Left ventricle myocardium inferior (tissue), 1 donor: Measurements from ENCODE around the gene RSPH1. TPM values are rescaled to one million over a fixed set of nuclear protein-coding genes. Genes with fewer than 3 reads are reported as not detected.

Experiments
- DNase-seq: peaks from one replicate; pipeline ENCODE4 v3.0.0-alpha.2; 2020
- H3K27ac ChIP-seq: fragments of 200-600 bp; replicated peaks from 2 replicates; pipeline ENCODE4 v1.8.0; 2021
- H3K27me3 ChIP-seq: fragments of 200-600 bp; 2 replicates; pipeline ENCODE4 v1.8.0; 2021; ENCODE audit warnings: low read depth
- H3K36me3 ChIP-seq: fragments of 200-600 bp; 2 replicates; pipeline ENCODE4 v1.8.0; 2021
- H3K4me1 ChIP-seq: fragments of 200-600 bp; 2 replicates; pipeline ENCODE4 v1.8.0; 2021
- H3K4me3 ChIP-seq: fragments of 200-600 bp; 2 replicates; pipeline ENCODE4 v1.8.0; 2021; ENCODE audit warnings: mild to moderate bottlenecking, moderate library complexity
- H3K9me3 ChIP-seq: fragments of 200-600 bp; replicated peaks from 2 replicates; pipeline ENCODE4 v1.8.0; 2021
- intact Hi-C: fragments of 100-400 bp; cut with micrococcal nuclease; formaldehyde crosslinking; loops from one replicate; pipeline ENCODE4 v1.11.0; 2022
- total RNA-seq: library from RNA; stranded (reverse); fragmentation: NEBNext Ultra II Directional; extraction: Animal tissue kit (Norgen Biotek cat#: 25700); gene quantifications from one replicate; pipeline ENCODE4 v1.2.1, GENCODE V29; 2021
- TF ChIP-seq, protein P1 (sequence below): fragments of 200-600 bp; IDR thresholded peaks from 2 replicates; pipeline ENCODE4 v1.8.0; 2021; ENCODE audit warnings: antibody characterized with exemption, mild to moderate bottlenecking, borderline replicate concordance
- donor health status: DM: no; HTN: yes; CAD: no; lungs with severe emphysema.

RSPH1 gene
- total RNA-seq, 1 donor from 2014 or later, result not detected

DNA sequence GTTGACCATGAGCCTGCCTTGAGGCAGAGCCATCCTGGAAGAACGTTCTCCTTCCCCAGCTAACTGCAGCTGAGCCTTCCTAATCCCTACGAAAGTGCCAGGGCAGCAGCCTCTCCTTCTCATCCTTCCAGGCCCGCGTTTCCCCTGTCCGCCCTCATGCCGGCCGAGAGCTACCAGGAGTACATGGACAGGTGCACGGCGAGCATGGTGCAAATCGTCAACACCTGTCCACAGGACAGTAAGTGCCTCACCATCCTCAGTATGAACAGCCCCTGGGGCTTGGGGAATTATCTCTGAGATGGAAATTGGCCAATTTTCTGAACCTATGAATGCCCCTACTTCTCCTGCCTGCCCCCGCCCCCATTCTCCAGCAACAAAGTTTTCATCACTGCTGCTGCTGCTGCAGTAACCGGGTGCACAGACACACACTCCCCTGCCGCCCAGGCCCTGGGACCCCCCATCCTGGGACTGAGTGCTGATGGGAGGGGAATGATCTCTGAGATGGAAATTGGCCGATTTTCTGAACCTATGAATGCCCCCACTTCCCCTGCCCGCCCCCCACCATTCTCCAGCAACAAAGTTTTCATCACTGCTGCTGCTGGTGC is 52.7 kb downstream of the RSPH1 start:
- Histone ChIP-seq H3K4me1 (no peaks in the 10 kb centered on the region), H3K27me3 (peaks cover 50% of the 10 kb centered on the region), H3K27ac (no peak overlapping the region), H3K9me3 (no peaks in the 10 kb centered on the region), H3K4me3 (no peak overlapping the region), H3K36me3 (no peaks in the 10 kb centered on the region)
- DNase-seq, result no peak
- intact Hi-C loops, result no loop called here
- TF ChIP-seq, protein P1, sequence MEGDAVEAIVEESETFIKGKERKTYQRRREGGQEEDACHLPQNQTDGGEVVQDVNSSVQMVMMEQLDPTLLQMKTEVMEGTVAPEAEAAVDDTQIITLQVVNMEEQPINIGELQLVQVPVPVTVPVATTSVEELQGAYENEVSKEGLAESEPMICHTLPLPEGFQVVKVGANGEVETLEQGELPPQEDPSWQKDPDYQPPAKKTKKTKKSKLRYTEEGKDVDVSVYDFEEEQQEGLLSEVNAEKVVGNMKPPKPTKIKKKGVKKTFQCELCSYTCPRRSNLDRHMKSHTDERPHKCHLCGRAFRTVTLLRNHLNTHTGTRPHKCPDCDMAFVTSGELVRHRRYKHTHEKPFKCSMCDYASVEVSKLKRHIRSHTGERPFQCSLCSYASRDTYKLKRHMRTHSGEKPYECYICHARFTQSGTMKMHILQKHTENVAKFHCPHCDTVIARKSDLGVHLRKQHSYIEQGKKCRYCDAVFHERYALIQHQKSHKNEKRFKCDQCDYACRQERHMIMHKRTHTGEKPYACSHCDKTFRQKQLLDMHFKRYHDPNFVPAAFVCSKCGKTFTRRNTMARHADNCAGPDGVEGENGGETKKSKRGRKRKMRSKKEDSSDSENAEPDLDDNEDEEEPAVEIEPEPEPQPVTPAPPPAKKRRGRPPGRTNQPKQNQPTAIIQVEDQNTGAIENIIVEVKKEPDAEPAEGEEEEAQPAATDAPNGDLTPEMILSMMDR, result no peak

GRCh38 chr21:42441963-42442362 is 54.1 kb downstream of the RSPH1 start:
- H3K36me3 ChIP-seq, result no peaks in the 10 kb centered on the region
- peaks cover 61% of the 10 kb centered on the region for H3K27me3 ChIP-seq
- intact Hi-C loops, result no loop called here
- H3K9me3 ChIP-seq, result peaks cover 3% of the 10 kb centered on the region
- no peak overlapping the region for H3K4me3 ChIP-seq
- TF ChIP-seq, protein P1, result no peak
- H3K4me1 ChIP-seq, result no peaks in the 10 kb centered on the region
- DNase-seq, result no peak
- H3K27ac ChIP-seq, result no peak overlapping the region

- intact Hi-C loops, result no loop called here
- Histone ChIP-seq H3K36me3 (no peaks in the 10 kb centered on the region), H3K9me3 (peaks cover 10% of the 10 kb centered on the region), H3K27me3 (peaks cover 57% of the 10 kb centered on the region), H3K27ac (no peak overlapping the region), H3K4me3 (no peak overlapping the region), H3K4me1 (no peaks in the 10 kb centered on the region)
- TF ChIP-seq, protein P1, result no peak
- no peak for DNase-seq
Observed at GRCh38 chr21:42440187-42440792, 55.7 kb downstream of the RSPH1 start.

GRCh38 chr21:42439284-42440186 is 56.5 kb downstream of the RSPH1 start:
- Histone ChIP-seq H3K27me3 (peaks cover 57% of the 10 kb centered on the region), H3K4me3 (no peak overlapping the region), H3K36me3 (no peaks in the 10 kb centered on the region), H3K27ac (no peak overlapping the region), H3K9me3 (peaks cover 10% of the 10 kb centered on the region), H3K4me1 (no peaks in the 10 kb centered on the region)
- intact Hi-C loops, result no loop called here
- TF ChIP-seq, protein P1, result no peak
- no peak for DNase-seq

DNA sequence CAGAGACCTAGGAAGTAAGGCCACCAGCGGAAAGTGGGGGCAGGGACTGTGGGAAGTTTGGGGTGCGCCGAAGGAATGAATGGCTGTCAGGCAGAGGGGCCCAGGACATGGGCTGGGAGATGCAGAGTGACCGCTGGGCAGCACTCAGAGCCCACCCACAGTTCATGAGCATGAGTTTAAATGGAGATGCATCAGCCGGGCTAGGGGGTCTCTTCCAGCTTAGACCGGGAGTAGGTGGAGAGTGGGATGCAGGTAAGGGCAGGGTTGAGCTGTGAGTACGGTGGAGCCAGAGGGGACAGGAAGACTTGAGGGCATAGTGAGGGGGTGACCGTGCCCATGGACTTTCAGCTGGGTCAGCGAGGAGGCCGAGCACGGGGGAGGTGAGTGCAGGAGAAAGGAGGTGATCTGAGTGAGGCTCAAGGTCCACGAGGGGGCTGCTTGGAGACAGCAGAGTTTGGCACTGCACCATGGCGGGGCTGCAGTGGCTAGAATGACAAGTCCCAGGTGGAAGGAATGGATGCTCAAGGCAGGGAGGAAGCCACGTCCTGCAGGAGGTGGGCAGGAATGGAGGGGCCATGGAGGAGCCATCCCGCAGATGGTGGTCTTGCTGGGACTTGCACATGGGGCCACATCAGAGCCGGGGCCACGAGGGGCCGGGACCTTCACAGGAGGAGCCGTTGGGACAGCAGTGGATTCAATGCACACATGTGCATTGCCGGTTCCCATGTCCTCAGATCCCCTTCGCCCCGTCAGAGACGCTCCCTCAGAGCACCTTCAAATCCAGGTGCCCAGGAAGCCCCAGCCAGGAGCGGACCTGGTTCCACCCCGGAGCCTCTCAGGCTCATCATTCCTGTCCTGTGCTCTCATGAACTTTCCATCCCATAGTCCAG is 57.5 kb downstream of the RSPH1 start:
- H3K27me3 ChIP-seq, result peaks cover 53% of the 10 kb centered on the region
- H3K4me3 ChIP-seq, result no peak overlapping the region
- no peaks in the 10 kb centered on the region for H3K36me3 ChIP-seq
- TF ChIP-seq, protein P1, result no peak
- H3K27ac ChIP-seq, result no peak overlapping the region
- intact Hi-C loops, result no loop called here
- peaks cover 13% of the 10 kb centered on the region for H3K9me3 ChIP-seq
- no peak for DNase-seq
- no peaks in the 10 kb centered on the region for H3K4me1 ChIP-seq
